HG02588 (cell line): ENCODE measurements around the gene RIPOR2.
A peak's percentile ranks its signal among the peaks of the same experiment; 100 is the strongest.
"Not testable (repeated sequence)": the region's sequence is repeated elsewhere in the genome, so short reads cannot be mapped to it uniquely, and the experiment has no call there.

ENCODE experiments used
- ATAC-seq: cut with Tn5 transposase; IDR thresholded peaks from one replicate; pipeline ENCODE4 v1.9.1; 2021; ENCODE audit warnings: mild to moderate bottlenecking, moderate library complexity; ENCODE audit not compliant: unreplicated experiment

The RIPOR2 gene

GRCh38 chr6:24953726-24954125 lies 18.0 kb upstream of the RIPOR2 start:
- no peak for ATAC-seq

GRCh38 chr6:24951811-24952299 lies 16.1 kb upstream of the RIPOR2 start:
- no peak for ATAC-seq

- no peak for ATAC-seq
Observed at GRCh38 chr6:24950218-24950941, 14.6 kb upstream of the RIPOR2 start.

- ATAC-seq, result peak; percentile 94
Observed at GRCh38 chr6:24949020-24949569, 13.3 kb upstream of the RIPOR2 start.

GRCh38 chr6:24948261-24948660 lies 12.5 kb upstream of the RIPOR2 start:
- not testable (repeated sequence) for ATAC-seq

GRCh38 chr6:24947636-24948035 lies 11.9 kb upstream of the RIPOR2 start:
- ATAC-seq, result no peak

GRCh38 chr6:24945054-24945453 lies 9.3 kb upstream of the RIPOR2 start:
- ATAC-seq, result no peak

GRCh38 chr6:24943774-24944173 lies 8.0 kb upstream of the RIPOR2 start:
- no peak for ATAC-seq

- no peak for ATAC-seq
Observed at GRCh38 chr6:24940311-24940917, 4.7 kb upstream of the RIPOR2 start.

GRCh38 chr6:24936641-24937317 lies 1.0 kb upstream of the RIPOR2 start:
- ATAC-seq, result peak; percentile 72

- no peak for ATAC-seq
Observed at GRCh38 chr6:24933868-24934401, 1.8 kb downstream of the RIPOR2 start.

- ATAC-seq, result no peak
Observed at GRCh38 chr6:24933266-24933665, 2.5 kb downstream of the RIPOR2 start.

- ATAC-seq, result no peak
Observed at GRCh38 chr6:24932832-24933231, 2.9 kb downstream of the RIPOR2 start.

GRCh38 chr6:24931718-24932691 lies 3.8 kb downstream of the RIPOR2 start:
- ATAC-seq, result no peak

GRCh38 chr6:24931296-24931695 lies 4.5 kb downstream of the RIPOR2 start:
- no peak for ATAC-seq

GRCh38 chr6:24930431-24930871 lies 5.3 kb downstream of the RIPOR2 start:
- ATAC-seq, result no peak

- ATAC-seq, result no peak
Observed at GRCh38 chr6:24929242-24929641, 6.5 kb downstream of the RIPOR2 start.

GRCh38 chr6:24927985-24928745 lies 7.6 kb downstream of the RIPOR2 start:
- ATAC-seq, result no peak

- no peak for ATAC-seq
Observed at GRCh38 chr6:24927277-24927955, 8.3 kb downstream of the RIPOR2 start.
